CD4-positive, alpha-beta T cell treated with Interleukin-15 for 4 hours (primary cell): Measurements from ENCODE around the gene TATDN3.
"Not testable (repeated sequence)": the region's sequence is repeated elsewhere in the genome, so short reads cannot be mapped to it uniquely, and the experiment has no call there.

Source experiments
- DNase-seq: peaks from one replicate; pipeline ENCODE4 v3.0.0-alpha.2; 2020; ENCODE audit warnings: low spot score

Gene TATDN3

GRCh38 chr1:212791676-212792395 lies at the start of gene TATDN3, which contains the start of gene NSL1:
Gene TATDN3 (plus strand): TSS chr1:212791894. CDS start chr1:212791922, 28 bp downstream.
Gene NSL1 (minus strand): TSS chr1:212791777. CDS start chr1:212791763, 14 bp downstream.
- DNase-seq = peak; percentile 96

- DNase-seq = no peak
These were observed 47.7 kb upstream of the TATDN3 start for GRCh38 chr1:212743901-212744475.

GRCh38 chr1:212745303-212745702 lies 46.4 kb upstream of the TATDN3 start:
- DNase-seq = no peak

GRCh38 chr1:212746546-212746945 lies 45.1 kb upstream of the TATDN3 start:
- DNase-seq = no peak

DNA sequence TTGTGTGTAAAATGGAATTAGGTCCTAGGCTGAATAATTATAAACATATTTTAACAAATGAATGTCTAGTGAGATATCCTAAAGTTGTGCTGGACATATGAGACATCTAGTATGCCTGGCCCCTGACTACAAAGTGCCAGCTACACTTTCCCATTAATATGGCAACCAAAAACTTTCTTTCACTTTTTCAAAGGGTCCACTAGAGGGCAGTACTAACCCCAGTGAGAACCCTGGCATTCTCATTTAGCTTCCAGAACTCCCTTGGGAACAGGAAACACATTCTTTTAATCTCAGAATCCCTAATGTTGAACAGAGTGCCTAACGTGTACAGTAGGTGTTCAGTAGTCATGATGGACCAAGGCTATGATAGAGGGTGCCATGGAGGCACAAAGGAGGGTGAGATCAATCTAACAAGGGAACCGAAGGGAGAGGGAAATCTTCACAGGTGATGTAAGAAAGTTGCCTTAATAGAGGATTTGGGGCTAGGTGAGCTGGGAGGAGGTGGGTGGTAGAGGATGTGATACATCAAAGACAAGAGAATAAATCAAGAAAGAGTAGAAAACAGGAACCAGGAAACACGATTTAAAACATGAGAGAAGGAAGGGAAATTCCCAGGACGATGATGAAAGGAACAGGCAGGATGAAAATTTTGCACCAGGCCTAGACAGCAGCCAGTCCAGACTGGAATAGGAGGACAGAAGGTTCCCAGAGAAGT lies 41.7 kb upstream of the TATDN3 start:
- DNase-seq = peak; percentile 23

GRCh38 chr1:212752252-212752933 lies 39.3 kb upstream of the TATDN3 start:
- DNase-seq = no peak

DNA sequence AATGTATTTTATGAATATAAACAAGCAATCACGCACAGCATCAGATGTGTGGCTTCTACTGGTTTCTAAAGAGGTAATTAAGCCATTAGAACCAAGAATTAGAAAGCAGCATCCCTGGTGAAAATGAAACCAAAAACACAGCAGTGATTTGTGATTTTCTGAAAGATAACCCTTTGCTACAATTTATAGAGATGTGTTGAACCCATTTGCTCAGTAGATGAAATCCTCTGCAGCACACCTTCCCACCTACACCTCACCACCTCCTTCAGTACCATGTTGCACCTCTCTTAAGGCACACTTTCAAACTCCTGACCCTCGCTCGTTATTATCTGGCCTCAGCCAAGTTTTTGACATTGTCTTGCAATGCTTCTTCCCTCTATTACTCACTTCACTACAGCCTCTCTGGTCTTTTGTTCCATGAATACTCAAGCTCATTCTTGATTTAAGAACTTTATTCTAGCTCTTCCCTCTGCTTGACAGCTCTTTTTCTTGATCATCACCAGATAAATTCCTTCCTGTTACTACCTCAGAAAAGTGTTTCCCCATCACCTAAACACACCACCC lies 38.7 kb upstream of the TATDN3 start:
- DNase-seq = peak; percentile 13

DNA sequence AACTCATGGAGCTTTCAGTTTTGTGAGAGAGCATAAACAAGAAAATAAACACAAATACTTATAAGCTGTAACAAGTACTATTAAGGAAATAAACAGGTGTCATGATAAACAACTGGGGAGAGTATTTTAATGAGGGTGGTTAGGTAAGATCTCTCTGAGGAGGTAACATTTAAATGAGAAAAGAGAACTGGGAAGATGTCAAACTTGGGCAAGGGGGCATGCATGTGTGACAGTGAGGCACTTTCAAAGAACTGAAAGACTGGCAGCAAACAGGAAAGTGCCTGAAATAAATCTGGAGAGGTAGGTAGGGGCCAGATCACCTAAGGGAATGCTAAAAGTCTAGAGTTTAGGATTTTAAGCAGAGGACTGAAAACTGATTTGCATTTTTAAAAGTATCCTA lies 37.9 kb upstream of the TATDN3 start:
- no peak for DNase-seq

- no peak for DNase-seq
These were observed 37.5 kb upstream of the TATDN3 start for GRCh38 chr1:212754193-212754592.

DNA sequence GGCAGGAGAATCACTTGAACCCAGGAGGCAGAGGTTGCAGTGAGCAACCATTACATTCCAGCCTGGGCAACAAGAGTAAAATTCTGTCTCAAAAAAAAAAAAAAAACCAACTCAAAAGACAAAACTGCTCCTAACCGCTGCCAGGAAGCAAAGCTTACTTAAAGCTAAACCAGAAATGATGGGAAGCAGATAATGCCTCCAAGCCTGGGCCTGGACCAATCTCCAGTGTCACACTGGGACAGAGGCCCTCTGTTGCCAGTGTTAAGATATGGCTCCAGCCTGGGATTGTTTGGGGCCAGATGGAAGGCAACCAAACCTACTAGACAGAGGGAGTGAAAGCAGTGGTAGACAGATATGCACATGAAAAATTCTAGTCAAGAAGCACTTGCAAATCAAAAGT lies 37.0 kb upstream of the TATDN3 start:
- no peak for DNase-seq

DNA sequence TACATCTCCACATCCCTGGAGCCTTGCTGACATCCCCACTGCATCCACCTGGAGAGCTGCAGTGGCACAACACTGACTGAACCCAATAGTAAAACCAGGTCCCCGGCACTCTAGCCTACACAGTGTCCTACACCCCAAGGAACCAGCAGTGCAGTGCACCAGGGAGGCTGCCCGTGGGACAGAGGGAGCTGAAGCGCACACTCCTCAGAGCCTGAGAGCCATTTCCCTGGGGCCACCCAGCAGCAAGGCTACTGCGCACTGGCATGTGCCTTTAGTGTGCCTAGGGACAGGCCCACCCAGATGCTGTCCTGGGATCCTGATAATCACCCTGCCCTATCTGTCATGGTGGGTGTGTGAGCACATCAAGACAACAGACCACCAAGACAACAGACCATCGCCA lies 32.0 kb upstream of the TATDN3 start:
- no peak for DNase-seq

DNA sequence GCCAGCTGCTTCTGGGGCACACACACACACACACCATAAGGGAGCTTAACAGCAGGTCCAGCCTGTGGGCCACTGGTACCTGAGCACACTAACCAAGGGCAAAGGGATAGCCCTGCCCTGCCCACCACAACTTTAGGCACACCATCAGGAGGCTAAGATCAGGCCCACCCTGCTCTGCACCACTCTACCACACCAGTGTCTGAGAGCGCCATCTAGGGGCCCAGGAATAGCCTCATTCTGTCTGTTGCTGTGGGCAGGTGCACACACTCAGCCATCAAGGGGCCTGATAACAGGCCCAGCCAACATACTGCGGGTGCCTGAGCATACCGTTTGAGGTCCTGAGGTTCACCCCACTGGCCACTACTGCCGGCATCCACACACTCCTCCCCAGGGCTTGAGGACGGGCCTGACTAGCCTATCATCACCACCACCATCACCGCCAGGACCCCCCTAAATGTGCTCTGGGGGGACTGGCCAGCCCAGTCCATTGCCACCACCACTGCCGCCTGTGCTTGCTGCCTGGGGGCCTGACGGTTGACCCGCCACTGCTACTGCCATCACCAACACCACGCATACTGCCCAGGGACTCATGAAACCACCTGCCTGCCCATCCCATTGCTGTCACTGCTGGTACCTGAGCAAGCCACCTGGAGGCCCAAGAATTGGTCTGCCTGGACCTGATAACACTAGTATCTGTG lies 31.4 kb upstream of the TATDN3 start:
- peak; percentile 50 for DNase-seq

DNA sequence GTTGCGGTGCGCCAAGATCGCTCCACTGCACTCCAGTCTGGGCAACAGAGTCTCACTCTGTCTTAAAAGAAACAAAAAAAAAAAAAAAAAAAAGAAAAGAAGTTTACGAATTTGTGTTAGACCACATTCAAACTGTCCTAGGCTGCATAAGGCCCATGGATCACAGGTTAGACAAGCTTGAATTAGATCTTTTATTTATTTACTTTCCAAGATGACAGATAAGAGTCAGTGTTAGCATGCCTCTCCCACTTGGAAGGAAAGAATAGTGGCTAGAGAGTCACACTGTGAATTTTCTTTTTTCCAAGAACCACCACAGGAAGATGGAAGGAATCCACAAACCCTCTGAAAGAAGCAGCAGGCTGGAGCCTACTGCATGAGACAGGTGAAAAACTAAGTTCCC lies 29.5 kb upstream of the TATDN3 start:
- DNase-seq = no peak

DNA sequence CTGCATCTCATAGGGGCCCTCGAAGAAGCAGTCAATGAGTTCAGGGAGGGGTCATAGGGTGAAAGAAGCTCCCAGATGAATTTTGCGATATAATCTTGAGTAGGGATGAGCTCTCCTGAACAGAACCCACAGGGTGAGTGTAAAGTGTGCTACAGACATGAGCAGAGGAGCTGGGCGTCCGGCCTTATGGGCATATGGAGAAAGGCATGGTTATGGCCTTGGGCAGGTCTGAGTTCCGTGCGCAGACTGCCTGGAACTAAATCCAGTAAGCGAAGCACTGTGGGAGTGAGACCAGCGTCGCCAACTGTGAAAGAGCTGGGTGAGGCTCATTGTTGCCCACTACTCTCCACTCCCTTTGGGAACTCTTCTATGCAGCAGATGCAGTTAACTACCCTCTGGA lies 28.9 kb upstream of the TATDN3 start:
- DNase-seq = no peak

DNA sequence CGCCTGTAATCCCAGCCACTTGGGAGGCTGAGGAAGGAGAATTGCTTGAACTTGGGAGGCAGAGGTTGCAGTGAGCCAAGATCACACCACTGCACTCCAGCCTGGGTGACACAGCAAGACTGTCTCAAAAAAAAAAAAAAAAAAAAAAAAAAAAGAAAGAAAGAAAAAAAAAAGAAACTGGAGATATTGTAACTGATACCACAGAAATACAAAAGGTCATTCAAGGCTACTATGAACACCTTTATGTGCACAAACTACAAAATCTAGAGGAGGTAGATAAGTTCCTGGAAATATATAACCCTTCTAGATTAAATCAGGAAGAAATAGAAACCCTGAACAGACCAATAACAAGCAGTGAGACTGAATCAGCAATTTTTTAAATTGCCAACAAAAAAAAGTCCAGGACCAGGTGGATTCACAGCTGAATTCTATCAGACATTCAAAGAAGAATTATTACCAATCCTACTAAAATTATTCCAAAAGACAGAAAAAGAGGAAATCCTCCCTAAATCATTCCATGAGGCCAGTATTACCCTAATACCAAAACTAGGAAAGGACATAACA lies 26.9 kb upstream of the TATDN3 start:
- not testable (repeated sequence) for DNase-seq

DNA sequence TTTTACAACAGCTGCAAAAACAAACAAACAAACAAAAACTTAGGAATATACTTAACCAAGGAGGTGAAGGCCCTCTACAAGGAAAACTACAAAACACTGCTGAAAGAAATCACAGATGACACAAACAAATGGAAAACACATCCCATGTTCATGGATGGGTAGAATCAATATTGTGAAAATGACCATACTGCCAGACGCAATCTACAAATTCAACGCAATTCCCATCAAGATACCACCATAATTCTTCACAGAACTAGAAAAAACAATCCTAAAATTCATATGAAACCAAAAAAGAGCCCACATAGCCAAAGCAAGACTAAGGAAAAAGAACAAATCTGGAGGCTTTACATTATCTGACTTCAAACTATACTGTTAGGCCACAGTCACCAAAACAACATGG lies 24.9 kb upstream of the TATDN3 start:
- not testable (repeated sequence) for DNase-seq

- no peak for DNase-seq
These were observed 22.1 kb upstream of the TATDN3 start for GRCh38 chr1:212769459-212770167.

DNA sequence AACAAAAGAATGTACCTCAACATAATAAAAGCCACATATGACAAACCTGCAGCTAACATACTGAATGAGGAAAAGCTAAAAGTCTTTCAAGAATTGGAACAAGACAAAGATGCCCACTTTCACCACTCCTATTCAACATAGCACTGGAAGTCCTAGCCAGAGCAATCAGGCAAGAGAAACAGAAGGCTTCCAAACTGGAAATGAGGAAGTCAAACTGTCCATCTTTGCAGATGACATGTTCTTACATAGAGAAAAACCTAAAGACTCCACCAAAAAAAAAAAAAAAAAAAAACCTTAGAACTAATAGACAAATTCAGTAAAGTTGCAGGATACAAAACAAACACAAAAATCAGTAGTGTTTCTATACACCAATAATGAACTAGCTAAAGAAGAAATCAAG lies 20.4 kb upstream of the TATDN3 start:
- no peak for DNase-seq

DNA sequence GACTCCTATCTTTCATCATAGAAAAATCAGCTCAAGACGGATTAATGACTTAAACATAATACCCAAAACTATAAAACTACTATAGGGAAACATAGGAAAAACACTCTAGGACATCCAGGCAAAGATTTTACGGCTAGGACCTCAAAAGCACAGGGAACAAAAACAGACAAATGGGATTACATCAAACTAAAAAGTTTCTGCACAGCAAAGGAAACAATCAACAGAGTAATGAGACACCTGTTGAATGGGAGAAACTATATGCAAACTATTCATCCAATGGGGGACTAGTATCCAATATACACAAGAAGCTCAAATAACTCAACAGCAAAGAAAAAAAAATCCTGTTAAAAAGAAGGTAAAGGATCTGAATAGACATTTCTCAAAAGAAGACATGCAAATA lies 18.7 kb upstream of the TATDN3 start:
- no peak for DNase-seq

- no peak for DNase-seq
These were observed 17.1 kb upstream of the TATDN3 start for GRCh38 chr1:212774584-212774983.

DNA sequence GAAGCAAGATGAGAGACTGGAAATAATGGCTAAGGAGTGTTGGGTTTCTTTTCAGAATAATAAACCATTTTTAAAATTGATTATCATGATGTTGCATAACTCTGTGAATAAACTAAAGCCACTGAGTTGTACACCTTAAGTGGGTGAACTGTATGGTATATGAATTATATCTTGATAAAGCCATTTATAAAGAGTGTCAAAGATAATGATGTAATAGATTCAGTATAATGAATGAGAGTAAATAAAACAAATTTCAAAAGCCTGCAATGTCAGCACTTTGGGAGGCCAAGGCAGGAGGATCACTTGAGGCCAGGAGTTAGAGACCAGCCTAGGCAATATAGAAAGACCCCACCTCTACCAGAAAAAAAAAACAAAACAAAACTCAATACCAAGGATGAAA lies 16.5 kb upstream of the TATDN3 start:
- DNase-seq = no peak
